ENCODE data around the gene INTS15. TPM values are rescaled to one million over a fixed set of nuclear protein-coding genes. Genes with fewer than 3 reads are reported as not detected.

Gene INTS15
- total and polyA plus RNA-seq, 9 of the 15 experiments (the other 6 are each of a cell fraction or from before 2014, with no cell fraction given), result 0.52 to 28.9 (median 11.6) TPM

DNA sequence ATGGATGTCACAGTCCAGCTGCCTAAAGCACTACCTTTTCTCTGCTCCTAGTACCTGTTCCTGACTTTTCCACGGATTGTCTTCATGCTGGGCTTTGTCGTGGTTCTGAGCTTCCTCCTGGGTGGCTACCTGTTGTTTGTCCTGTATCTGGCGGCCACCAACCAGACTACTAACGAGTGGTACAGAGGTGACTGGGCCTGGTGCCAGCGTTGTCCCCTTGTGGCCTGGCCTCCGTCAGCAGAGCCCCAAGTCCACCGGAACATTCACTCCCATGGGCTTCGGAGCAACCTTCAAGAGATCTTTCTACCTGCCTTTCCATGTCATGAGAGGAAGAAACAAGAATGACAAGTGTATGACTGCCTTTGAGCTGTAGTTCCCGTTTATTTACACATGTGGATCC is 1.3 kb upstream of the INTS15 start:
- TF ChIP-seq NONO (IDR thresholded peaks at IDR 0.05; ENCODE audit: low read depth in 2 of 2, low read length in 1 of 2) (no peak), YY1 (IDR thresholded peaks at IDR 0.05; ENCODE audit: borderline replicate concordance in 1 of 3, control insufficient read depth in 1 of 3, extremely low read depth in 1 of 3, insufficient read depth in 3 of 3, insufficient read length in 1 of 3, insufficient replicate concordance in 2 of 3, low read depth in 1 of 3, low read length in 2 of 3) (no peak), SMAD3 (CRISPR knock-in tag; conservative IDR thresholded peaks at IDR 0.05) (no peak), MYC (IDR thresholded peaks at IDR 0.05; ENCODE audit: low read depth, low read length) (no peak), MYC (CRISPR knock-in tag; IDR thresholded peaks at IDR 0.05; ENCODE audit: borderline replicate concordance, low read depth) (no peak), TFAM (CRISPR knock-in tag; conservative IDR thresholded peaks at IDR 0.05) (no peak), ZNF785 (CRISPR knock-in tag; IDR thresholded peaks at IDR 0.05) (no peak), ZNF316 (IDR thresholded peaks at IDR 0.05) (no peak), GTF2E2 (tag; IDR thresholded peaks at IDR 0.05) (no peak), ZNF197 (CRISPR knock-in tag; IDR thresholded peaks at IDR 0.05; ENCODE audit: low read depth) (no peak), POLR2AphosphoS5 (IDR thresholded peaks at IDR 0.05; ENCODE audit: control insufficient read depth, insufficient read depth, low read depth, low read length) (no peak), CAMTA2 (CRISPR knock-in tag; conservative IDR thresholded peaks at IDR 0.05) (no peak), BRD4 (IDR thresholded peaks at IDR 0.05) (no peak), ZSCAN32 (CRISPR knock-in tag; IDR thresholded peaks at IDR 0.05) (no peak), HEY1 (CRISPR knock-in tag; IDR thresholded peaks at IDR 0.05; ENCODE audit: borderline replicate concordance) (no peak), ZEB2 (IDR thresholded peaks at IDR 0.05) (no peak)
- TF ChIP-seq, protein P1, sequence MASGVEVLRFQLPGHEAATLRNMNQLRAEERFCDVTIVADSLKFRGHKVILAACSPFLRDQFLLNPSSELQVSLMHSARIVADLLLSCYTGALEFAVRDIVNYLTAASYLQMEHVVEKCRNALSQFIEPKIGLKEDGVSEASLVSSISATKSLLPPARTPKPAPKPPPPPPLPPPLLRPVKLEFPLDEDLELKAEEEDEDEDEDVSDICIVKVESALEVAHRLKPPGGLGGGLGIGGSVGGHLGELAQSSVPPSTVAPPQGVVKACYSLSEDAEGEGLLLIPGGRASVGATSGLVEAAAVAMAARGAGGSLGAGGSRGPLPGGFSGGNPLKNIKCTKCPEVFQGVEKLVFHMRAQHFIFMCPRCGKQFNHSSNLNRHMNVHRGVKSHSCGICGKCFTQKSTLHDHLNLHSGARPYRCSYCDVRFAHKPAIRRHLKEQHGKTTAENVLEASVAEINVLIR (CRISPR knock-in tag; IDR thresholded peaks at IDR 0.05), result no peak
- TF ChIP-seq, protein P2, sequence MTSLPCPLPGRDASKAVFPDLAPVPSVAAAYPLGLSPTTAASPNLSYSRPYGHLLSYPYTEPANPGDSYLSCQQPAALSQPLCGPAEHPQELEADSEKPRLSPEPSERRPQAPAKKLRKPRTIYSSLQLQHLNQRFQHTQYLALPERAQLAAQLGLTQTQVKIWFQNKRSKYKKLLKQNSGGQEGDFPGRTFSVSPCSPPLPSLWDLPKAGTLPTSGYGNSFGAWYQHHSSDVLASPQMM (CRISPR knock-in tag; IDR thresholded peaks at IDR 0.05), result no peak
- no peaks in the 10 kb centered on the region for H4K20me1 ChIP-seq (replicated peaks; ENCODE audit: control insufficient read depth, insufficient read depth, low read length)
- no TSS peak for BruUV-seq (replicated peaks)
- DNase-seq (ENCODE audit: extremely low read depth in 1 of 4, low spot score in 3 of 4) (no peak), FAIRE-seq (no peak), ATAC-seq (no peak)
- POLR2A ChIA-PET, result interaction anchor here (2.7 kb wide), 1 partner anchor 11 kb away, joined by 19 read pairs; the partner anchor contains the start of gene ZDHHC4
- H3K79me2 ChIP-seq (ENCODE audit: control insufficient read depth, insufficient read depth, low read length), result peaks cover 16% of the 10 kb centered on the region
- 72% methylated on average over 9 of the region's 9 CpGs for whole genome bisulfite sequencing (ENCODE audit: insufficient coverage, low coverage, missing lambda C conversion rate)
- in situ Hi-C loops (cut with MboI), result no loop called here
- peaks cover 66% of the 10 kb centered on the region for H3K36me3 ChIP-seq (ENCODE audit: control insufficient read depth, insufficient read depth, low read length)
- H3K4me2 ChIP-seq (ENCODE audit: insufficient read depth, low read length), result no peak overlapping the region
- H3K27ac ChIP-seq (ENCODE audit: extremely low read depth, low read depth, low read length), result no peak overlapping the region
- no peaks in the 10 kb centered on the region for H3K9me3 ChIP-seq (replicated peaks; ENCODE audit: control insufficient read depth, insufficient read depth, low read depth, low read length)
- CTCF ChIA-PET (ENCODE audit: low intra/inter-chr PET ratio), result no interaction called here
- no peak overlapping the region for H2AFZ ChIP-seq (ENCODE audit: low read depth, low read length)
- H3K4me3 ChIP-seq, result no peak overlapping the region
- H3K27me3 ChIP-seq (ENCODE audit: control insufficient read depth in 2 of 2, insufficient read depth in 2 of 2, low read length in 2 of 2), result no peaks in the 10 kb centered on the region
- peaks cover 5% of the 10 kb centered on the region for H3K9me1 ChIP-seq (ENCODE audit: control insufficient read depth, insufficient read depth, low read length)
- intact Hi-C loops (cut with micrococcal nuclease), result no loop called here
- peaks cover 7 to 16% of the 10 kb centered on the region in 2 experiments for H3K4me1 ChIP-seq (replicated peaks in 1 of 2; ENCODE audit: control insufficient read depth in 2 of 2, insufficient read depth in 2 of 2, low read length in 2 of 2)
- H3K9ac ChIP-seq (ENCODE audit: insufficient read depth in 1 of 2, low read depth in 2 of 2, low read length in 2 of 2), result no peak overlapping the region; a peak in 1 of 4 replicates

Data from K562 (cell line).